ENCODE results near the gene FOXE1. TPM values are rescaled to one million over a fixed set of nuclear protein-coding genes. Genes with fewer than 3 reads are reported as not detected.
A peak's percentile ranks its signal among the peaks of the same experiment; 100 is the strongest.

FOXE1 gene
- total RNA-seq, 2 experiments from 2014 or later, result not detected

- no peak for TF ChIP-seq CTCF (IDR thresholded peaks at IDR 0.05)
- H3K27ac ChIP-seq (ENCODE audit: low read depth in 1 of 2, low read length in 2 of 2), result peak overlapping the region; percentile 81 to 86
- DNase-seq (peak; percentile 33 to 83 (median 58)), ATAC-seq (ENCODE audit: poor library complexity) (peak; percentile 69)
- intact Hi-C loops (cut with DNase I, micrococcal nuclease), result loop anchor here (1.0 to 10.0 kb wide), 8 partner anchors 14 to 358 kb away; partner anchors contain the start of genes ANP32B (in 1 of the 2), NCBP1 (in 1 of the 2), TBC1D2 (in 1 of the 2) and TRMO (in 1 of the 2)
- H3K9me3 ChIP-seq (ENCODE audit: control insufficient read depth in 1 of 2, insufficient read depth in 1 of 2, low read length in 2 of 2), result no peaks in the 10 kb centered on the region
- Mint-ChIP-seq H3K4me3 (peak overlapping the region; percentile 80), H3K27ac (peak overlapping the region; percentile 96), H3K4me1 (ENCODE audit: low read depth) (peaks cover 94% of the 10 kb centered on the region), H3K36me3 (ENCODE audit: low read depth) (peaks cover 59% of the 10 kb centered on the region), H3K9me3 (no peaks in the 10 kb centered on the region), H3K27me3 (no peaks in the 10 kb centered on the region)
- no peaks in the 10 kb centered on the region for H3K27me3 ChIP-seq (ENCODE audit: control insufficient read depth in 1 of 2, insufficient read depth in 2 of 2, low read length in 2 of 2)
- CTCF ChIA-PET, result interaction anchor here (1.2 to 14.2 kb wide), 5 partner anchors 9 to 170 kb away, joined by 4 to 221 read pairs (median 13); partner anchors contain the start of genes ANP32B and TRMO
- H3K4me1 ChIP-seq (ENCODE audit: insufficient read depth, low read length), result peaks cover 91% of the 10 kb centered on the region
- peak overlapping the region; percentile 44 for H3K4me3 ChIP-seq (ENCODE audit: low read length)
- H3K36me3 ChIP-seq (ENCODE audit: insufficient read depth, low read length), result peaks cover 37% of the 10 kb centered on the region
- POLR2A ChIA-PET, result interaction anchor here (0.6 to 9.8 kb wide), 23 partner anchors 9 to 351 kb away, joined by 3 to 335 read pairs (median 5); partner anchors contain the start of genes ANP32B, NANS, NCBP1 and TBC1D2
These were observed 51.7 kb downstream of the FOXE1 start for GRCh38 chr9:97904725-97905124.

DNA sequence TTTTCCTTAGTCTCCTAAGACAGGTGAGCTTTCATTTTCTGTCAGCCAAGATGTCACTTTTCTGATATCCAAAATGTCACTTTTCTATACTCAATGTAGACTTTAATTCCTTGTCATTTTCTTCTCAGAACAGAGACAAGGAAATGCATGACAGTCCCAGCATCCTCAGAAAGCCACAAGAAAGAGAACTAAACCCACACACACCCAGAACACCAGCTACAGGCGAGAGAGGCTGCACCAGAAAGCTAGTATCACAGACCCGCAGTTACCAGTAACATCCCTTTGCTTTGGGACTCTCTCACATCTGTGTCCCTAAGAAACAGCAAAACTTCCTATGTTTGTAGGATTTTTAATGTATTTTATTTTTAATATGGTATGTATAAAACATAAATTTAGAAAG, 52.2 kb downstream of the FOXE1 start:
- POLR2A ChIA-PET, result interaction anchor here (0.6 to 9.8 kb wide), 24 partner anchors 9 to 351 kb away, joined by 3 to 335 read pairs (median 4); partner anchors contain the start of genes ANP32B, NANS, NCBP1 and TBC1D2
- Histone ChIP-seq H3K27me3 (ENCODE audit: control insufficient read depth in 1 of 2, insufficient read depth in 2 of 2, low read length in 2 of 2) (no peaks in the 10 kb centered on the region), H3K27ac (ENCODE audit: low read depth in 1 of 2, low read length in 2 of 2) (peak overlapping the region; percentile 81 to 86), H3K4me1 (ENCODE audit: insufficient read depth, low read length) (peaks cover 93% of the 10 kb centered on the region), H3K9me3 (ENCODE audit: control insufficient read depth in 1 of 2, insufficient read depth in 1 of 2, low read length in 2 of 2) (no peaks in the 10 kb centered on the region), H3K36me3 (ENCODE audit: insufficient read depth, low read length) (peaks cover 39% of the 10 kb centered on the region), H3K4me3 (ENCODE audit: low read length) (peak overlapping the region; percentile 44)
- intact Hi-C loops (cut with DNase I, micrococcal nuclease), result loop anchor here in 1 of 2 experiments (1.0 to 10.0 kb wide), 6 partner anchors 14 to 352 kb away; partner anchors contain the start of genes ANP32B, NCBP1, TBC1D2 and TRMO
- peak; percentile 34 to 89 (median 46) for DNase-seq
- no peaks in the 10 kb centered on the region for H3K27me3 Mint-ChIP-seq
- TF ChIP-seq CTCF (IDR thresholded peaks at IDR 0.05), result no peak
- peaks cover 94% of the 10 kb centered on the region for H3K4me1 Mint-ChIP-seq (ENCODE audit: low read depth)
- peak; percentile 64 for ATAC-seq (ENCODE audit: poor library complexity)
- no peaks in the 10 kb centered on the region for H3K9me3 Mint-ChIP-seq
- peak overlapping the region; percentile 80 for H3K4me3 Mint-ChIP-seq
- CTCF ChIA-PET, result interaction anchor here (1.2 to 14.2 kb wide), 5 partner anchors 9 to 169 kb away, joined by 4 to 221 read pairs (median 13); partner anchors contain the start of genes ANP32B and TRMO
- peak overlapping the region; percentile 96 for H3K27ac Mint-ChIP-seq
- H3K36me3 Mint-ChIP-seq (ENCODE audit: low read depth), result peaks cover 64% of the 10 kb centered on the region

Other genes starting within 250 kb of the FOXE1 start
- gene TSTD2, start 219.9 kb upstream of the FOXE1 start, total RNA-seq, result 10 to 100 TPM; 23.8 to 26.0 TPM
- gene NCBP1, start 219.4 kb upstream of the FOXE1 start, total RNA-seq, result 10 to 100 TPM; 50.7 to 53.5 TPM
- 10 to 100 TPM; 20.2 to 23.3 TPM for gene XPA, start 155.9 kb upstream of the FOXE1 start, total RNA-seq
- 10 to 100 TPM; 42.8 to 45.8 TPM for gene TRMO, start 69.3 kb downstream of the FOXE1 start, total RNA-seq
- under 1 TPM; 0.30 to 0.34 TPM for gene HEMGN, start 84.9 kb downstream of the FOXE1 start, total RNA-seq
- gene ANP32B, start 130.1 kb downstream of the FOXE1 start, total RNA-seq, result 100 to 1,000 TPM; 178 to 192 TPM
- 10 to 100 TPM; 70.5 to 74.0 TPM for gene NANS, start 203.5 kb downstream of the FOXE1 start, total RNA-seq

All from CD4-positive, alpha-beta T cell (primary cell).